Activated CD8-positive, alpha-beta memory T cell treated with anti-CD3 and anti-CD28 coated beads, Interleukin-2, amount 50 U/mL, for 48 hours (primary cell): Measurements from ENCODE around the gene KIF12.
A peak's percentile ranks its signal among the peaks of the same experiment; 100 is the strongest.
"Not testable (repeated sequence)": the region's sequence is repeated elsewhere in the genome, so short reads cannot be mapped to it uniquely, and the experiment has no call there.

Source experiments
- DNase-seq: peaks from one replicate; pipeline ENCODE4 v3.0.0-alpha.2; 2020

KIF12 gene

DNA sequence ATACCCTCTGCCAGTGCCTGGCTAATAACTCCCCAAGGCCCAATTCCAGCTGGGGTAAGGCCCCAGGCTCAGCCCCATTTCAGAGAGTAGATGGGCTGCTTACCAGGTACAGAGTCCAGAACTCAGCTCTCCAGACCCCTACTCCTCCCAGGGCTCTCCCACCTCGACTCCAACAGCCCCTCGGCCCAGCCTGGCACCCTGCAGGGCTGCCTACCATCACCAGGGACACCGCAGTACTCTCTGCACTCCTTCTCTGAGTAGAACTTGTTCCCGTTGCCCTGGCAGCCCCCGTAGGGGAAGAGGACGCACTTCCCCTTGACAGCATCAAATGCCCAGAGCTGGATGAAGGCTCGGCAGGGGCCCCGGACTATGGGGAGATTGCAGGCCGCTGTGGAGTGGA, 38.4 kb downstream of the KIF12 start:
- DNase-seq: peak; percentile 42

DNA sequence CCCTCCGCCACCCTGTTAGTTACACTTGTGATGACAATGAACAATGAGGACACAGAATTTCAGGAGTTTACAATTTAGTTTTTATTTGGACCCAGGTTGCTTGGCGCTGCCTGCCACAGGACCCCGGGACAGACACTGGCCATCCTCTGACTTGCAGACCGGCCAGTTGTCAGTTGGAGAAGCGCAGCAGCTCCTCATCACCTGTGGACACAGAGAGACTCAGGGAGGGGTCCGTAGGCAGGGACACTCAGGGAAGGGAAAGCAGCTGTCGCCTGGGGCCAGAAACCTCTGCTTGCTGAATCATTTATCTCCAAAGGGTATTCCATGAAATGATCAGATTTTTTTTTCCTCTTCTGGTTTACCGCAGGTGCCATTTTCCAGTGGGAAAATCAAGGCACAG, 39.0 kb downstream of the KIF12 start:
- no peak for DNase-seq

DNA sequence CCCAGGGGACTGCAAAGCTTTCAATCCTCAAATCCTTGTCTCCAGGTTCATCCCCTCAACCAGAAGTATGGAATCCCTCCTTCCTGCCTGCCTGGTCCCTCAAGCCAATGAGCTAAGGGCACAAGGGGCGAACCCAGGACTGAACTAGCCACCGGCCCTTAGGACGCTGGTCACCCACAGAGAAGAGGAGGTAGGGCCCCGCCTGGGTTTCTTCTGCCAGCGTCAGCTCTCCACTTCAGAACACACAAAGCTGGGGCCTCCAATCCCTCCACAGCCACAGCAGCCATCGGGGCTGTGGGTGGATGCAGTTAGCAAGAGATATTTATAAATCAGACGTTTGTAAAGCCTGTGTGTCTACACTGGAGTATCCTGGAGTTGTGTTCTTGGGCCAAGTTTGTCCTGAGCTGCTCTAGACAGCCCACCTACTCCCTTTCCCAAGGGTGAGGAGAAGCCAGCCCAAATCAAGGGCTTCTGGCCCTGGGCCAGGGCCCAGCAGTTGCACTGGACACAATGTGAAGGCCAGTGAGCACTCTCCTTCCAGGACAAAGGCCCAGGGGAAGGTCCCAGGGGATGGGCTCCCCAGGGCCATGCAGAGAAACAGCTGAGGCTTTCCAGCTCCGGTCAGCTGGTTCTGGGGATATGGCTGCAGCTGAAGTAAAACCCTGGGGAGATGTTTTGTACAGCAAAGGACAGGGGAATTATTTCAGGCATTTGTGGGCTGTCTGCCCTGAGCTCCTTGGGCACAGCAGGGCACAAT, 39.9 kb downstream of the KIF12 start:
- peak; percentile 37 for DNase-seq

DNA sequence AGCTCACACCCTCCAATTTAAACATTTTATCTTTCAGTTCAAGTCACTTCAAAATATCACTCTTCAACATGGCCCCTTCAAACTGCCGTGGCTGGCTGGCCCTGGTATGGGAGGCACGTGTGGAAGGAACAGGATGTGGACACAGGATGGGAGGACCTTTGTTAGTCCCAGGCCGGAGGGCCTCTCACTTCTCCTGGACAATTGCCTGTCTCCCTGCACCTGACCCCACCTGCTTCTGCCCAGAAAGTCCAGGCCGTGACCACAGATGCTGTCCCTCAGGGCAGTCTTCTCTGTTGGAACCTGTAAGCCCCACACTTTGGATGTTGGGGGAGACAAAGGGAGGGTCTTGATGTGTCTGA, 40.4 kb downstream of the KIF12 start:
- DNase-seq: peak; percentile 37

DNA sequence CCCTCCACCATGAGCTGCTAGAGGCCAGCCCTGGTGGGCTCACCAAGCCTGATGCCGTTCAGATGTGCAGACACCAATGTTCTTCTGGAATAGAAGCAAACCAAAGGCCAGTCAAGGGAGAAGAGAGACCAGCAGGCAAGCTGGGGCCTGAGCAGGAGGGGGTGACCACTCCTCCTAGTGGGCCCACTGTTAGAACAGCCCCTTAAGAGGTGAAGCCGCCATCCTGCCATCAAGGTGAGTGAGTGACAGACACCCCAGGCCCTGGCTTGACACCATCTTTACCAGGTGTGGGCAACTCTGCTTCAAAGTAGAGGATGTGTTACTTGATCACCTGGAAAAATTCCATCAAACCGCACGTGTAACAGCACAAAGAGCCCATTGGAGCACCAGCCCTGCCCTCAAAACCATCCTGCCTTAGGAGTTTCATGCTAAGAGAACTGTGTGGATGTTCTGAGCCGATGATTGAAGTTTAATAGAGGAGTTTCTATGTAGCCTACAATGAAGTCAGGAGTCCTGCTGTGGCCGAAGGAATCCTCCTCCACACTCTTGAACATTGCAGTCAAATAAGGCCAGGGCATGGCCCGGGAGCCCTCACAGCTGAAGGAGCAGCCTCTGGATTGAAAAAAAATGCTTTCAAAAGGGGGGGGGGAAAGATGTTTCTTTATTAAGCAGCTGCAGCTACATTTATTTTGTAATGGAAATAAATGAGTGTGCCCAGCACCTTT, 41.8 kb downstream of the KIF12 start:
- no peak for DNase-seq

DNA sequence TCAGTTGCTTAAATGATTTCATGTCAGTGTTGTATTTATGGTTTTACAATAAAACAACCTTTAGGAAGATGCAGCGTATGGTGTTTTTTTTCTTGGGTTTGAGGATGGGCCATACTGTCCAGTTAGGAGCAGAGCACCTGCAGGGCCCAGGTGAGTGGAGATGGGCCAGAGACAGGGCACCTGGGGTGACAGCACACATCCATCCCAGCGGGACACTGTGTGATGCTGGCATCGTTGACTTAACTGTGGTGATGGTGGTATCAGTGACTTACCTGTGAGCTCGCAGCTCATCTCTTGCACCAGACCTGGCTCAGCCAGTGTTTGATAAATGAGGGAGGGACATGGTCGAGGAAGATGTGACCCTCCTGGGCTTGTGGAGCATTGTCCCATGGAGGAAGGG, 42.6 kb downstream of the KIF12 start:
- DNase-seq: no peak

DNA sequence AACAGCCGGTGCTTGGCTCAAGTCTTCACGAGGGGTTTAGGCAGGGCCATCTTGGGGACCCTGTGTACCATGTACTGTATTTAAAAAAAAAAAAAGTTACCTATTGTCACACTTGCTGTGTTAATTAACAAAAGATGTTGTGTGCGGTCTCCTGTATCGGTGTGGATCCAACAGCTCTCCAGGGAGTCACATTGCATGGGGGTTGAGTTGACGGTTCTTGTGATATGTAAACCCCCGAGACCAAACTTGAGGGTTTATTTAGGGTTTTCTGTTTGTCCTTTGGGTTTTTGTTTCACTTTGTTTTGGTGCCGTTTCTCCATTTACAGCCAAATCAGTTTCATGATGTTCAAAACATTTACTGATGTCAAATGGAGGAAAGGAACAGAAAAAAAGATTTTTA, 43.2 kb downstream of the KIF12 start:
- DNase-seq: no peak

DNA sequence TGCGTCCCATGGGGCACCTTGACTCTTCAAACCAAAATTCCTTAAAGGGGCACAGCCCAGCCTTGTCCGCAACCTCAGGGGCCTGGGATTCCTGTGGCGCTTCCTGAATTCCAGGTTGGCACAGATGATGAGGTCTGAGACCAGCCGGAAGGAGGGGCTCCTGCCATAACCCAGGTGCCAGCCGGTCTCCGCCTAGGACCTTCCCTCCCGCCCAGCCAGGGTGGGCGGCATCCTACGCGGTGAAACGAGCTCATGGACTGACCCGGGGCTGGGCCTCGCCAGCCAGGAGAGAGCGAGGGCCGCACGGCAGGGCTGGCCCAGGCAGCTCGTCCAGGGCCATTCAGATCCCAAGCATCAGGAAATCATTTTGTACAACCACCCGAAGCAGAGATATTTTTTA, 44.0 kb downstream of the KIF12 start:
- DNase-seq: no peak

DNA sequence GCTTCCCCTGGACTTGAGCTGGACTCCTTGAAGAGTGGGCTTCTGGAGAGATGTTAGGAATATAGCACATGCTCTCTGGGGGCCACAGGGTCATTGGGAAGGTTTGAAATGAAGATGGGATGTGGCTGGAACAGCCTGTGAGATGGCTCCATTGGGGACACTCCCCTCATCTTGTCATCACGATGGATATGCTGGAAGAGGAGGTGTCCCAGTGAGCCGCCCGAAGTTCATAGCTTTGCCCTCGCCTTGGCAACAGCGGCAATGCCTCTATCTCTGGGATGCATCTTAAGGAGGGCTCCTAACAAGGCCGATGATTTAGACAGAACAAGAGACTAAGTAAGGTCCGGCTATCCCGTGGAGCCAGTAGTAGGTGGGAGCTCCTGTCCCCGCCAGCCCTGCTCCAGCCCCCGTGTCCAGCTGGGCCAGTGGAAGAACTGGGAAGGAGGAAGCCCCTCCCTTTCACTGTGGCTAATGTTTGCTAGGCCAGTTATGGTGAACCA, 44.9 kb downstream of the KIF12 start:
- peak; percentile 26 for DNase-seq

DNA sequence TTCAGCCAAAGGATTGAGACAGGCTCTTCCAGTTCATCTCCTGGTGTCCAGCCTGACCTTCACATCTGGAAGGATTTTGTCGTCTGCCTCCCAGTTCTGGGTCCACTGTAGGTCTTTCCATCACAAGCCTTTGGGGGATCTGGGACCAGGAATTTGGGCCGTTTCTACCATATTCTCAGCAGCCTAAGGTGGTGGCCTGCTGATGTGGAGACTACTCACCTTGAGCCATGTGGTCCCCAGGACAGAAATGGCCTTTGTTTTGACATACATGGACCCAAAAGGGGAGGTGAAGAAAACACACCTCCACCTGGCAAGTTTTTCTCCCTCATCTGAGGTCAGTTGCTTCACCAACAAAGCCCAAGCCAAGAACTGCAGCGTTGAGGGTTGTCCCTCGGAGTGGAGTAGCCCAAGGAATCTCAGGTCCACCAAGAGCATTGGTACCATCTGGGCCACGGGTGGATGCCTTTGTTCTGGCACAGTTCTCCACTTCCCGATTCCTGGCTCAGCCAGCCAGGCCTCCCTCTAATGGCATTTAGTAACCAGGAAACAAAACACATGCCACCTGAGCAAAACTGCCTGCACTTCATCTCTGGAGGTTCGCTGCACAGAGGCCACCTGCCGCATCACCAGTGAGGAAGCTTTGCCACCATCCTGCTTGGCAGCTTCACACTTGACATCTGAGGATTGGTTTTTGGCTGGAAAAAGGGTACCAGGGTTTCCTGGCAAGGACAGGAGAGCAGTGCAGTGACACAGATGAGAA, 45.7 kb downstream of the KIF12 start:
- DNase-seq: peak; percentile 30

DNA sequence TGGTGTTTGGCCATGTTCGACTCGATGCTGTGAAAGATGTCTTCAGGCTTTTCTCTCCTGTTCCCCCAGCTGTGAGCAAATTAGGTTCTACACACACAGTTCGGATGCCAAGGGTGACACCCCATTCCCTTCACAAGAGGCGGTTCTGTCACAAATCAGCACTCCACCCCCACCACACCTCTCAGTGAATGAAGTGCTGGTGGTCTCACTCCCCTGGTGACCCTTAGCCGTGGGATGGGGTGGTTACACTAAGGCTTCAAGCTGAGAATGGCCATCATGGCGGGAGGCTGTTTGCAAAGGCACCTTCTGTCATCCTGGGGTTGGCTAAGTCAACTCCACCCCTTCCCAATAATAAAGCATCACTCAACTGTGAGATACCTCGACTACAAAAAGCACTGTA, 47.4 kb downstream of the KIF12 start:
- DNase-seq: no peak

DNA sequence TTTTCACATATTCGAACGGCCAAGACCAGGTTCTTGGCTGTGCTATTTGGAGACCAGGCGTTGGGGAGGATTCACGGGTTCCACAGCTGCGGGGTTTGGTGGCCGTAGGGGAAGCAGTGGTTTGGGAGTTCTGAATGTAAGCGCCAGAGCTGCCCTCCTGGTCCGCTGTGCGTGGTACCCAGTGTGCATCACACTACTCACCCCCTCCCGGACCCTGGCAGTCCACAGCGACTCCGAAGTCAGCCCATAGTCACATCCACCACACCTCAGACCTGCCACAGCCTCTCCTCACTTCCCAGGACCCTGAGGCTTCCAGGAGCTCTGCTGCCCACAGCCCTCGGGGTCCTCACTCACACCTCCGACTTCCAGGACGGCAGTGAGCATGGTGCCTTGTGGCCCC, 47.8 kb downstream of the KIF12 start:
- DNase-seq: peak; percentile 26

DNA sequence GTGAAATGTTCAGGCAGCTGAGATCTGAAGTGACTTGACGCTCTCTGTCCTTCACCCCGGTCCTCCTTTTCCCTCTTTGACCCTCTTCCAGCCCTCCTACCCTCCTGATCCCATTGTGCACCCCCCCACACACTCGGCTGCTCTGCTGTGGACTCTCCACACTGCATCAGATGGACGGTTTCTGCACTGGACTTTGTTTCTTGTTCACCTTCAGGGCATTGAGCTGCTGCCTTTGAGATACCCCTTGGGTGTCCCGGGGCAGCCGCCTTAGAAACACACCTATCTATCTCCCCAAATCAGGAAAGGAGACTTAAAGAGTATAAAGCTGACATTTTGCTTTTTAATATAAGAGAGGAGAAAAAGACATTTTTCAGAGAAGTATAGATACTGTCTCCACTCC, 48.4 kb downstream of the KIF12 start:
- DNase-seq: no peak

DNA sequence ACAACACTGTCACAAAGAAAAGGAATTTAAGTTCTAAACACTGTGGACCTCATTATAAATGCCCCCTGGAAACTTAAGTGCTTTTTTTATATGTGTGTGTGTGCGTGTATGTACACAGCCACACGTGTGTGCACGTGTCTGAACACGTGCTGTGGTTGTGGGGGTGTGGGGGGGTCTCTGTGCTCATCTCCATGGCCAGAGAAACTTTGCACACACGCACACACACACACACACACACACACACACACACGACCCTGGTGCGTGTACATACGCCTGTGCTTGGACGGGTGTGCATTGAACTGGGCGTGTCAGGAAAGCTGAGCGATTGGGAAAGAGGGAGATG, 48.9 kb downstream of the KIF12 start:
- DNase-seq: no peak

DNA sequence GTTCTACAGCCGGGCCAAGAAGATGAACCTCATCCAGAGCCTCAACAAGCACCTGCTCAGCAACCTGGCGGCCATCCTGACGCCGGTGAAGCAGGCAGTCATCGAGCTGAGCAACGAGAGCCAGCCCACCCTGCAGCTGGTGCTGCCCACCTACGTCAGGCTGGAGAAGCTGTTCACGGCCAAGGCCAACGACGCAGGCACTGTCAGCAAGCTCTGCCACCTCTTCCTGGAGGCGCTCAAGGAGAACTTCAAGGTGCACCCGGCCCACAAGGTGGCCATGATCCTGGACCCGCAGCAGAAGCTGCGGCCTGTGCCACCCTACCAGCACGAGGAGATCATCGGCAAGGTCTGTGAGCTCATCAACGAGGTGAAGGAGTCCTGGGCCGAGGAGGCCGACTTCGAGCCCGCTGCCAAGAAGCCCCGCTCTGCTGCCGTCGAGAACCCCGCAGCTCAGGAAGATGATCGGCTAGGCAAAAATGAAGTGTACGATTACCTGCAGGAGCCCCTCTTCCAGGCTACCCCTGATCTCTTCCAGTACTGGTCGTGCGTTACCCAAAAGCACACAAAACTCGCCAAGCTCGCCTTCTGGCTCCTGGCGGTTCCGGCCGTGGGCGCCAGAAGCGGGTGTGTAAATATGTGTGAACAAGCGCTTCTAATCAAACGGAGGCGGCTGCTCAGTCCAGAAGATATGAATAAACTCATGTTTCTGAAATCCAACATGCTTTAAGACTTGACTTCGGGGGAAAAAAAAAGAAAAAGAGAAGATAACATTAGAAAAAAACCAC, 49.5 kb downstream of the KIF12 start:
- DNase-seq: no peak

DNA sequence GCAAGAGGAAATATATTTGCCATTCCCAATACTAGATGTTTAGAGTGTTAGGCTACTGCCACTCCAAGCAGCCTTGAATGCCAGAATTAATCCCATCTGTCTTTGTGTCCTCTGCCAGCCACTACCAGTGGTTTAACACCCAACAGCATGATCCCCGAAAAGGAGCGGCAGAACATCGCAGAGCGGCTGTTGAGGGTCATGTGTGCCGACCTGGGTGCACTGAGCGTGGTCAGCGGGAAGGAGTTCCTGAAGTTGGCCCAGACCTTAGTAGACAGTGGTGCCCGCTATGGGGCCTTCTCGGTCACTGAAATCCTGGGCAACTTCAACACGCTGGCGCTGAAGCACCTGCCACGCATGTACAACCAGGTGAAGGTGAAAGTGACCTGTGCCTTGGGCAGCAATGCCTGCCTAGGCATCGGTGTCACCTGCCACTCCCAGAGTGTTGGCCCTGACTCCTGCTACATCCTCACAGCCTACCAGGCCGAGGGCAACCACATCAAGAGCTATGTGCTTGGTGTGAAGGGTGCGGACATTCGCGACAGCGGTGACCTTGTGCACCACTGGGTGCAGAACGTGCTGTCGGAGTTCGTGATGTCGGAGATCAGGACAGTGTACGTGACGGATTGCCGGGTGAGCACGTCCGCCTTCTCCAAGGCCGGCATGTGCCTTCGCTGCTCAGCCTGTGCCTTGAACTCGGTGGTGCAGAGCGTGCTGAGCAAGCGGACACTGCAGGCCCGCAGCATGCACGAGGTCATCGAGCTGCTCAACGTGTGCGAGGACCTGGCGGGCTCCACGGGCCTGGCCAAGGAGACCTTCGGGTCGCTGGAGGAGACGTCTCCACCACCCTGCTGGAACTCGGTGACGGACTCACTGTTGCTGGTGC, 50.3 kb downstream of the KIF12 start:
- DNase-seq: peak; percentile 32

DNA sequence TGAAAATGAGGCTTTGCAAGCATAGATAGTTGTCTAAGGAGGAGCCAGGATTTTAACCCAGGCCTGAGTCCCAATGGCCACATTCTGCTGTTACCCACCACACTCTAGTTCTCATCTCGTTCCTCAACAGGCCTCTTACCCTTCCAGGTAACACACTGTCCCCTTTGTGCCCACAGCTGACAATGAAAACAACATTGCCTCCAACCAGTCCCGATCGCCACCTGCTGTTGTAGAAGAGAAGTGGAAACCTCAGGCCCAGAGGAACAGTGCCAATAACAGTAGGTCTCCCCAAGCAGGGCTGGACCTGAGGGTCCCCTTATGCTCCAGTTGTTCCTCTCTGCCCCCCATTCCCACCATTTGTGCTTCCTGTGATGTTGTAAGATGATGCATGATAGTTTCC, 51.4 kb downstream of the KIF12 start:
- DNase-seq: peak; percentile 26

DNA sequence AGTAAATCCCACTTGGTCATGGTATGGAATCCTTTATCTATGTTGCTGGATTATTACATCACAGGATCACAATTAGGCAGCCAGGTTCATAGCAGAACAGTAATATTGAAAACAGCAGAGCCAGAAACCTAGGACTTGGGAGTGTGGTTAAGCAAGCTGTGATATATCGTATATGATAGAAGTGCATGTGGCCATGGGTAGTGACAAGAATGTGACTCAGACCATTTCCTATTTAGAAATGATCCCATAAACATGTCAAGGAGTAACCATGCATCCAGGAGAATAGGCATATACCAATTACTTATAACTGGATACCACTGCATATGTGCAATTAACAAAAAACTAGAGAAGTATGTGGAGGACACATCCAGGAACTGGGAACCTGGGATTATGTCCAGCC, 52.2 kb downstream of the KIF12 start:
- DNase-seq: no peak

DNA sequence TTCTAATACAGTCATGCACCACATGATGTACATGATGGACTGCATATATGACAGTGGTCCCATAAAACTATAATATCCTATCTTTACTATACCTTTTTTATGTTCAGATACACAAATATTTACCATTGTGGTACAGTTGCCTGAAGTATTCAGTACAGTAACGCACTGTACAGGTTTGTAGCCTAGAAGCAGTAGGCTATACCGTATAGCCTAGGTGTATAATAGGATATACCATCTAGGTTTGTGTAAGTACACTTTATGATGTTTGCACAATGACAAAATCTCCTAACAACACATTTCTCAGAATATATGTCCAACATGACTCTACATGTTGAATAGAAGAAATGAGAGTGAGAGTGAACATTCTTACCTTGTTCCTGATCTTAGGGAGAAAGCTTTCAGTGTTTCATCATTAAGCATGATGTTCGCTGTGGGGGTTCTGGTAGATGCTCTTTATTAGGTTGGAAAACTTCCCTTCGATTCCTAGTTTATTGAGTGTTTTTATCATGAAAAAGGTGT, 52.8 kb downstream of the KIF12 start:
- no peak for DNase-seq

DNA sequence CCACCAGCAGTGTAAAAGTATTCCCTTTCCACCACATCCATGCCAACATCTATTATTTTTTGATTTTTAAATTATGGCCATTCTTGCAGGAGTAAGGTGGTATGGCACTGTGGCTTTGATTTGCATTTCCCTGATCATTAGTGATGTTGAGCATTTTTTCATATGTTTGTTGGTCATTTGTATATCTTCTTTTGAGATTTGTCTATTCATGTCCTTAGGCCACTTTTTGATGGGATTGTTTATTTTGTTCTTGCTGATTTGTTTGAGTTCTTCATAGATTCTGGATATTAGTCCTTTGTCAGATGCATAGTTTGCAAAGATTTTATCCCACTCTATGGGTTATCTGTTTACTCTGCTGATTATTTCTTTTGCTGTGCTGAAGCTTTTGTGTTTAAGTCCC, 55.4 kb downstream of the KIF12 start:
- not testable (repeated sequence) for DNase-seq
